OCI-LY1 (cell line): Measurements from ENCODE around the gene UVSSA.

Experiments
- CTCF ChIP-seq: fragments of 200-600 bp; sonication (generic), shearing (Covaris generic); IDR thresholded peaks from 2 replicates; pipeline ENCODE4 v1.5.1; 2017; ENCODE audit warnings: mild to moderate bottlenecking, antibody characterized with exemption, low read length, moderate library complexity, mixed read lengths
- EZH2 ChIP-seq: fragments of 200-600 bp; sonication (generic), shearing (Covaris generic); IDR thresholded peaks from 2 replicates; pipeline ENCODE4 v1.8.0; 2017; ENCODE audit warnings: borderline replicate concordance, mixed run types, mild to moderate bottlenecking, antibody characterized with exemption, low read length, moderate library complexity, mixed read lengths

GRCh38 chr4:1340181-1340747 lies 6.7 kb upstream of the UVSSA start:
- TF ChIP-seq CTCF: no peak
- TF ChIP-seq EZH2: no peak
